Fibroblast of villous mesenchyme (primary cell): ENCODE measurements around the gene CIDEB. TPM values are rescaled to one million over a fixed set of nuclear protein-coding genes. Genes with fewer than 3 reads are reported as not detected.
A peak's percentile ranks its signal among the peaks of the same experiment; 100 is the strongest.

Experiments used
- DNase-seq: peaks from one replicate; pipeline ENCODE4 v3.0.0-alpha.2; 2010; ENCODE audit warnings: low read depth
- H3K4me3 ChIP-seq: 2 replicates; pipeline ENCODE4 v1.5.1; 2011; ENCODE audit warnings: low read depth, mild to moderate bottlenecking, low read length
- CTCF ChIP-seq: IDR thresholded peaks from 2 replicates; pipeline ENCODE4 v1.5.1; 2012; ENCODE audit warnings: low read depth, mild to moderate bottlenecking, low read length; ENCODE audit not compliant: insufficient read depth
- total RNA-seq: library from RNA; depleted of rRNA; stranded (reverse); fragments of >200 nt; gene quantifications from 2 replicates; pipeline ENCODE4 v1.2.3, GENCODE V29; 2012

Gene CIDEB
- total RNA-seq, 1 donor, result 3.0 TPM

GRCh38 chr14:24281636-24282035 lies 26.1 kb downstream of the CIDEB start:
- TF ChIP-seq CTCF, result no peak
- H3K4me3 ChIP-seq, result no peak overlapping the region
- DNase-seq, result no peak

- no peak overlapping the region for H3K4me3 ChIP-seq
- TF ChIP-seq CTCF, result no peak
- no peak for DNase-seq
Measured at GRCh38 chr14:24280797-24281460, 26.8 kb downstream of the CIDEB start.

- TF ChIP-seq CTCF, result peak; percentile 4
- H3K4me3 ChIP-seq, result no peak overlapping the region
- DNase-seq, result no peak
Measured at GRCh38 chr14:24279301-24280186, 28.2 kb downstream of the CIDEB start.

DNA sequence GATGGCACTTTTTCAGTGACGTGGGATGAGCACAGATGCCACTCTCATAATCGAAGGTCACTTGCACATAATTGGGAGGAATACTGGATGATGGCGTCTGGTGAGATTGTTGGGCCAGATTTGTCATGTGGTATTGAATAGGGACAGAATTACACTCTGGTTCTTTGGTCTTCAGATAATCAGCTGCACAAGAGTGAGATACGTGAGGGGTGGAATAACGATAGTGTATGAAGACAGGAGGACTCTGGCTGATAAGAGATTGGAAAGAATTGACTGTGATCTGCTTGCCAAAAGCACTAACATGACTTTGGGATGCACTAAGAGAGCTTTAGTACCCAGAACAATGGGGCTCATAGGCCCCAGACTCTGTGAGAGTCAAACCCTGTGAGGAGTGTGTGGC lies 29.4 kb downstream of the CIDEB start:
- TF ChIP-seq CTCF, result no peak
- no peak overlapping the region for H3K4me3 ChIP-seq
- no peak for DNase-seq

DNA sequence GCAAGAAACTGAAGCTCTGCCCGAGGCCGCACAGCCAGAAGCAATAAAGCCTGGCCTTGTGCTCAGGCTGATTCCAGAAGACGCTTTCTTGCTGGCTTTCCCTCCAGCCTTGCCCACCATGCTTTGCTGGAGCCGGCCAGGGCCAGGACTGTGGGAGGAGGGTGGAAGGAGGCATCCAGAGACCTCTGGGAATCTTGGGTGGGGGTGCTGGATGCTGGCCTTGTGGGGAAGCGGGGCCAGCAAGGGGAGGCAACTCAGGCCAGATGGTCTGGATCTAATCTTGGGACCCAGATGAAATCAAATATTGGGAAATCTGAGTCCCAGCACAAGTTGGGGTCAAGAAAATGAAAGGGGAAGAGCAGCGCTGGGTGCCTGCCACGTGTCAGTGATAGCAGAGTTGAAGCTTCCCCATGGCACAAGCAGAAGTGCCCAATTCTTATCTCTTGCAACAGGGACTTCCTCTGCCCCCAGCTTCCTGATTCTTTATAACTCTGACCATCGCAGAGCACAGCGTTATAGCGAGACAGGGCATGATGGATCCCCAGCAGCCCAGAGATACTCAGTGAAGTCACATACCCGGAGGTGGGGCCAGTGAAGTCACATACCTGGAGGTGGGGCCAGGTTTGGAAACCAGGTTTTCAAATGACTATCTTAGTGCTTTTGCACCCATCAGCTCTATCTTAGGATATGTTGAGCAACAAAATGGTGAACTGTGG lies 30.0 kb downstream of the CIDEB start:
- no peak for DNase-seq
- no peak for TF ChIP-seq CTCF
- no peak overlapping the region for H3K4me3 ChIP-seq

DNA sequence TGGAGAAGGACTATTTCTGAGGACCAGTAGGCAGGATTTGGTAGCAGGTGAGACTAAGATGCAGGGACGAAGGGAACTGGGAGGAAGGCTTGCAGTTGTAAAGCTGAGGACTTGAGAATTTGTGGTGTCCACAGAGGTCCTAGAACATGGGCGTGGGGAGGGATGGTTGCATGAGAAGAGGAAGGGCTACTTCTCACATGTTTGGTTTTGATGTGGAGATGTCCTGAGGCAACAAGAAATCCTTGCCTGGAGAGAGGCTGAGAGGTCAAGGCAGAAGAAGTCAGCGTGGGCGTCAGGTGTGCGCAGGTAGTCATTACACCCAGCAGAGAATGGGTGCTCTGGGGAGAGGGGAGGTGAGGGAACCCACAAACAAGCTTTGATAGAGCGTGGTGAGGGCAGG lies 30.7 kb downstream of the CIDEB start:
- no peak for TF ChIP-seq CTCF
- no peak for DNase-seq
- H3K4me3 ChIP-seq, result no peak overlapping the region
